Activated T-cell treated with anti-CD3 and anti-CD28 coated beads, Interleukin-2, amount 50 U/mL, for 48 hours (primary cell): Measurements from ENCODE around the gene BLOC1S1.

ENCODE experiments used
- DNase-seq, 2 experiments: peaks; one replicate each; pipeline ENCODE4 v3.0.0-alpha.2; 2020

The BLOC1S1 gene

DNA sequence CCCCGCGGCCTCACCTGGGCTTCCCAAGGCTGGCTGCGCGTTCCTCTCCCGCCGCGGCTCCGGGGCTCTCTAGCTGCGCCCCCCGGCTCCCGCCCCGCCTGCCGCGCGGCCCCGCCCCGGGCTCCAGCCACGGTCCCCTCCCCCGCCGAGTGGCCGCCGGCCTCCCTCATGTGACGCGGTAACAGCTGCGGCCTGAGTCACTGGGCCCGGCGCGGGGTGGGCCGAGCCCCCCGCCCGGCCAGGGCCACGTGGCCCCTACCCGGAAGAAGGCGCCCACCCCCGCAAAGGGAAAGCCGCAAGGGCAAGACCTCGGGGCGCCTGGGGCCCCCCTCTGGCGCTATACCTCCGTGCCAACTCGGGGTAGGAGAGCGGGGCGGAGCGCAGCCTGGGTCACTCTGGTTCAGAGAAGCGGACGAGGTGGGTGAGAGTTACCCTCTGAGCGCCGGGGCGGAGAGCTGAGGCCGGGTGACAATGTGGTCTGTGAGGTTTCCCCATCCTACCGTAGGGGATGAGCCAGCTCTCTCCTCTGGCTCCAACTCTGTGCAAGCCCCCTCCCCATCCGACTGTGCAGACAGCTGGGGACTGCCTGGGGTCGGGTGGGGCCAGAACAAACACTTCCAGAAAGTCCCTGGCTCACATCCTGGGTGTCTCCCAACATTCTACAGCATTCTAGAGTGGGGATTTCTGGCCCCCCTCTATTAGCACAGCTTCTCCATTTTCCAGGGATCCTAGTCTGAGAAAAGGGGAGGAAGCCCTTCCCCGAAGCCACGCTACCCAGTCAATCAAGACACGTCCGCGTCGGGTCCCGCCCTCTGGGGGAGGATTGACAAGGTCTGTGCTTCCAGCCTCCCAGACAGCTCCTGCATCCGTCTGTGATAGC lies 13.3 kb downstream of the BLOC1S1 start, which contains the start of gene CD63:
Gene CD63 (minus strand): TSS at position 71 of the 880 bp plus-strand sequence. CDS start 668 bp downstream, outside the sequence.
- peak; percentile 85 to 89 for DNase-seq

DNA sequence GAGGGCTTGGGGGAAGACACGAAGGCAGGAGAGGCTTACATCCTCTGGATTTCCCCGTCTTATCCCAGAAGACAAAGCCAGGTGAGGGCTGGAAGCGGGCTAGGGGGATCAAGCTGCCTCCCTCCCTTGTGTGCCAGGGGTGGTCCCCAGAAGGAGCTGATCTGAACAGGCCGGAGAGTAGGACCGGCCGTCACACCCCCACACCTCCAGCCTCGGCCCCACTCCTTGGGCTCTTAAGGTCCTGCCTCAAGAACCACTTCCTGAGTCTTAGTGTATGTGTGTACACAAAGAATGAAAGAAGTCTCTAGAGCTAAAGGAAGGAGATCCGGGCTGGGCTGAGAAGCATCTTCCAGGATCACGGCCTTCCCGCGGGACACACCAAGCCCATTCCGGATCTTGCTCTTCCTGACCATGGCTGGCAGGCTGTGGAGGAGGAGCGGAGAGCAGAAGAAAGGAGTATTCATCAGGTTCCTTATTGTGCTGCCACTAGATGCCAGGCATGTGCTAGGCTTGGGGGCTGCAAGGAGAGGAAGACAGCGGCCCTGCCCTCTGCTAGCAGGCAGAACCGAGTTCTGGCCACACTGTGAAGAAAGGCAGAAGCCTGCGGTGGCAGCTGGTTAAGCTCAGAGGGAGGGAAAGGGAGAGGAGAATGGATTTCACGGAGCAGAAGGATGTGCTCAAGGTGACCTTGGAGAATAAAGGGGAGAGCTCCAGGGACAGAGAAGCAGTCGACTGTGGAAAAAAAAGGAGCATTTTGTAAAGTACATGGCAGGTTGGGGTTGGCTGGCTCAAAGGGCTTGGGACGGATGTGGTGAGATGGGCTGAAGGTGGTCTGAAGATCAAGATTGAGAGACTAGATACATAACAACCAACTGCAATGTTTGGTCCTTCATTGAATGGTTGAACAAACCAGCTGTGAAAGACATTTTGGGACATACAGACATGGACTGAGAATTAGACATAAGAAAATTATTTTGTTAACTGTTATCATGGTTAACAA lies 14.3 kb downstream of the BLOC1S1 start:
- DNase-seq = peak; percentile 50 to 58

DNA sequence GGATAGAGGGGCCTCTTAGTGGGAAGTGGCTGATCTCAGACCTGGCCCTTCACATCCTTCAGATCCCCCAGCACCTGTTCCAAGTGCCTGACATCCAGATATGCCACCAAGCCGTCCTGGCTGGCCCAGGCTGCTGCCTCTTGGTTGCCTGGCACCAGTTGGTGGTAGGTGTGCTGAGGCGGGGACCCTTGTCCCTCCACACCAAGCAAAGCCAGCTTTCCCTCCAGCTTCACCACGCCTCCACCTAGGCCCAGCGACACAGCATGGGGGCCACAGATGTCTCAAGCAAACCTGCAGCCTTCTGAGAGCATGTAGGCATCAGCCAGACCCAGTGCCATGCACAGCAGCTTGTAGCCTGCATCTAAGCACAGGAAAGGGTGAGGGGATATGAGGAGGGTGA lies 16.4 kb downstream of the BLOC1S1 start:
- DNase-seq = no peak

DNA sequence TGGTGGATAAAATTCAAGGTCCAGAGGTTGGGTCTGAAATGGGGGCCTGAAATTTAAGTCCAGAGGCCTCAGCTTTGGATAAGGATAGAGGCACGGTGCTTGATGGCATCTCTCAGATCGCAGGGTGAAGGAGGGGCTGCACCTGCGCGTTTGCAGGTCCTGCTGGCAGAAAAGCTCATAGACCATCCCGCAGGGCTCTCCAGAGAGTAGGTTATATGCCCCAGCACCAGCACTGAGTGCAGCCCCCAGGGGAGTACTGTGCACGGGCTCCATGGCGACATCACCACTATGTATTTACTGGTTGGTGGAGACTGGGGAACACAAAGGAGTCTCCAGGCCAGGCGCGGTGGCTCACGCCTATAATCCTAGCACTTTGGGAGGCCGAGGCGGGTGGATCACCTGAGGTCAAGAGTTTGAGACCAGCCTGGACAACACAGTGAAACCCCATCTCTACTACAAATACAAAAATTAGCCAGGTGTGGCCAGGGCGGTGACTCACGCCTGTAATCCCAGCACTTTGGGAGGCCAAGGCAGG lies 17.2 kb downstream of the BLOC1S1 start:
- no peak for DNase-seq

DNA sequence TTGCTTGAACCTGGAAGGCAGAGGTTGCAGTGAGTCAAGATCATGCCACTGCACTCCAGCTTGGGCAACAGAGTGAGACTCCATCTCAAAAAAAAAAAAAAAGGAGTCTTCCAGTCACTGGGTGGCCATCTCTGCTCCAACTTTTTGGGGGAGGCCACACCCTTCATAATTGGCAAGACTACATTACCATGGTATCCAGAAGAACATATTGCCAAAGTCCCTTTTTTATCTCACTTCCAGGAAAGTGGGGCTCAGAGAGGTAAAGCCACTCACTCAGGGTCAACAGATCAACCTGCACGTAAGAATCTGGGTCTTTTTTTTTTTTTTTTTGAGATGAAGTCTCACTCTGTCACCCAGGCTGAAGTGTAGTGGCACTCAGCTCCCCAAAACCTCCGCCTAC lies 18.0 kb downstream of the BLOC1S1 start:
- DNase-seq = no peak

DNA sequence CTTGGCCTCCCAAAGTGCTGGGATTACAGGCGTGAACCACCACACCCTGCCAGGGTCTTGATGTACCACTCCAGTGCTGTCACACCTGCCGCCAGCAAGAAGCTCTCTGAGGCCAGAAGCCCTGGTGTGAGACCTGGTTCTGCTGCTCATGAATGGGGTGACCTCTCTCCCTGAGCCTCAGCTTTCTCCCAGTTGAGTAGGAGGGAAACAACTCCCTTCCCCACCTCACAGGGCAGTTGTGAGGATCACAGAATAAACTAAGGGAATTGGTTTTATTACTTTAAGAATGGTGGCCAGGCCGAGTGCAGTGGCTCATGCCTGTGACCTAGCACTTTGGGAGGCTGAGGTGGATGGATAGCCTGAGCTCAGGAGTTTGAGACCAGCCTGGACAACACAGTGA lies 18.7 kb downstream of the BLOC1S1 start:
- no peak for DNase-seq

DNA sequence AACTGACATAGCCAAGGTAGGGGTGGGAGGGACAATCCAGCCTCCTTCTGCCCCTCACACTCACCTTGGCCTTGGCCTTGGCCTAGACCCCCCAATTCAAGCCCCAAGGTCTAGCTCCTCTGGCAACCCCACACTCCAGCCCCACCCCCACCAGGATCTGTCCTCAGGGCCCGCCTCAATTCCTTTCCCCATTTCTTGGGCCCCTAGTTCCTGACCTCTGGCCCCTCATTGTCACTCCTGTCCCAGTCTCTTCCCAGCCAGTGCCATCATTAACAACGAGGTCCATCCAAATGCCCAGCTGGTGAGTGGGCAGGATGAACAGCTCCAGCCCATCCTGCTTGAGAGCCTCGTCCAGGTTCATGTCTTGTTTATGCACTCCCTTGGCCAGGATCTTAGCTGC lies 20.2 kb downstream of the BLOC1S1 start:
- no peak for DNase-seq

DNA sequence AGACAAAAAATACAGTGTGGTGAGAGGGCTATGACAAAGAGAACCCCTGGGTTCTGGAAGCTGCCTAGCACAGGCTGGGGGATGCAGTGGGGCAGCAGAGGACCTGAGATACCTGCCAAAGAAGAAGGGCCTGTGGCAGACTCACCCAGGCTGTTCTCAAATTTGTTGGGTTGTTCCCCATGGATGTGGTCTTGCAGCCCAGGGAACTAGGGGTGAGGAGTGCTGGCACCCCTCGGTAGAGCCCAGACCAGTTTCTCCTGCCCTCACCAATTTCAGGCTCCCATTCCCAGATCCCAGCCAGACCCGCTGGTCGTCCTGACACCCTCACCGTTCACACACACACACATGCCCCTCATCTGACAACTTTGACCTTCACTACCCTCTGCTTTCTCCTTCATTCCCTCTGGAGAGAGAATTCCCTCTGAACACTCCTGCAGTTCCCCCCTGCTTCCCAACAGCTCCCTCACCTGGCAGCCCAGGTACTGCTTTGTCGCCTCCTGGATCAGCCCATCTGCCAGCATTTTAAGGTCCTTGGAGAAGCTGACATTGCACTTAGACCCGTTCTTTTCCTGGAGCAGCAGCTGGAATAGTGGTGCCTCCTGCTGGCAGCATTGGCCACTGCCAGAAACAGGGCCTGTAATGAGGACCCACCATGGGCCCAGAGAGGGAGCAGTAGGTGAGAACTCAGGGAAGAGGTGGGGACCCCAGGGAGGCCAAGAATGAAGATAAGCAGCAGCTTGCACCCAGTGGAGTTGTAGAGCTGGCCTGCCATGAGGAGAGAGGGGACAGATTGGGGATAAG lies 21.1 kb downstream of the BLOC1S1 start:
- DNase-seq = peak; percentile 81 to 83

DNA sequence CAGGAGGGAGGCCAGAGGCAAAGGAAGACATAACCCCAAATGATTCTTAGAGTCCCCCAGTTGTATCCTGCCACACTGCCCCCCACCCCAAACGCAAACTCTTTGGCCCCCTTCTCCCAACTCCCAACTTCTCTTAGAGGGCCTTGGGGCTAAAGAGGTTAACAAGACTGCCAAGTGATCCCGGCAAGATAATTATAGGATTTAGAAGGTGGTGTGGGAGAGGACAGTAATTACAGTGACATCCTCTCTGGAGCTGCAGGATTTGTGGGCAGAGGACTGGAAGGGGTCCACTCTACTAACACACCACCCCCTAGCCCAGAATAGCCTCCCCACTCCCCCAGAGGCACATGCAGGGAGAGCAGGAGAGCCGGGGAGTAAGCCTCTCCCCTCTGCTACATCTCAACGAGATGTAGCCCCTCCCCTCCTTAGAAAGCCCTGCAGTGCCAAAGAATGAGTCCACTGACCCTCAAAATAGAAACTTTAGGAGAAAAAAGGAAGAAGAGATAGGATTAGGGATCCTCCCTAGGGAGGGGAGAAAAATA lies 21.8 kb downstream of the BLOC1S1 start:
- DNase-seq = no peak

DNA sequence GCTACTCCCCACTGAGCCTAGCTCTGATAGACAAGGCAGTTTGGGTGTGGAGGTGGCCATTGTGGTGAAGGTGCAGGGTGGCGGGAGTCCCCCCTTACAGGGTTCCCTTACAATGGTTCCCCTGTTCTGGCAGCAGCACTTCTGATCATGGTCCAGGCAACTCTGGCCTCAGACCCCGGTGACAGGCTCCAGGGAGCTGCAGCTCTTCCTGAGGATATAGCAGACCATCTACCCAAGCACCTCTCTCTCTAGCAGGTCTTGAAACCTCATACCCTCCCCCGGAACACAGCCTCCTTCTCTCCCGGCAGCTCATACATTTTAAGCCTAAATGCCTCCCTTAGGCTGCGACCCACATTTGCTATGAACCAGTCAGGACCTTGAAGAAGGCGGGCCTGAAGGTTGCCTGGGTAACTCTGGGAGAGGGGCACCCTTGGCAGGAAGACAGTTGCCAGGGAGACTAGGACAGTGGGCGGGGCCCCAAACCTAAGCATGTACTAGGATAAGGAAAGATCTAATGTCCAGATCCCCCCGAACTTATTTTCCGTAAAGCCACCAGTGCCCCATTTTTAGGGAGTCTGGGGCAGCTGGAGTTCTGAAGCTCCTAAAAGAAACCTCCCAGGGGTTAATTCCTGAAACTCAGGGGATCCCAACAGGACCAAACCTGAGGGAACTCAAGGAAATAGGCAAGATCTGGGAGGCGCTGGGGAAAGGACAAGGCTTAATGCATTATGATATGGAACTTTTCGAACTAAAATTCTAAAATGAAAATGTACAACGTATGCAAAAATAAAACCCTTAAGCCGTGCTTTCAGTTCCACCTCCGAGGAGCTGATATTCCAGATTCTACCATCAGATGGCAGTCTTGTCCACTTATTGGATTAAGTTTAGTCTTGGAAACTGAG lies 22.5 kb downstream of the BLOC1S1 start:
- peak; percentile 84 to 85 for DNase-seq

DNA sequence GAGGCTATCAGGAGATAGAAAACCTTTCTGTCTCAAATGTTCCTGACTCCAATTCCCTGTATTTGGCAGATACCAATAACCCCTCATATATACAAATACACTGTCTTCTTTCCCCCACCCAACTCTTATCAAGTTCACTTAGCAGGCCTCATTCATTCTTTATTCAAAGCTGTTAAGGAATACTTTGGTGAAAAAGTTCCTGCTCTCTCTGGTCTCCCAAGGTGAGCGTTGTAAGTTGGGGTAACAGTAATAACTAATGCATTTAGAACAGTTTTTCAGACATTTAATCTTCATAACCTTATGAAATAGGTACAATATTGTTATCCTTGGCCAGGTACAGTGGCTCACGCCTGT lies 23.2 kb downstream of the BLOC1S1 start:
- DNase-seq = no peak

DNA sequence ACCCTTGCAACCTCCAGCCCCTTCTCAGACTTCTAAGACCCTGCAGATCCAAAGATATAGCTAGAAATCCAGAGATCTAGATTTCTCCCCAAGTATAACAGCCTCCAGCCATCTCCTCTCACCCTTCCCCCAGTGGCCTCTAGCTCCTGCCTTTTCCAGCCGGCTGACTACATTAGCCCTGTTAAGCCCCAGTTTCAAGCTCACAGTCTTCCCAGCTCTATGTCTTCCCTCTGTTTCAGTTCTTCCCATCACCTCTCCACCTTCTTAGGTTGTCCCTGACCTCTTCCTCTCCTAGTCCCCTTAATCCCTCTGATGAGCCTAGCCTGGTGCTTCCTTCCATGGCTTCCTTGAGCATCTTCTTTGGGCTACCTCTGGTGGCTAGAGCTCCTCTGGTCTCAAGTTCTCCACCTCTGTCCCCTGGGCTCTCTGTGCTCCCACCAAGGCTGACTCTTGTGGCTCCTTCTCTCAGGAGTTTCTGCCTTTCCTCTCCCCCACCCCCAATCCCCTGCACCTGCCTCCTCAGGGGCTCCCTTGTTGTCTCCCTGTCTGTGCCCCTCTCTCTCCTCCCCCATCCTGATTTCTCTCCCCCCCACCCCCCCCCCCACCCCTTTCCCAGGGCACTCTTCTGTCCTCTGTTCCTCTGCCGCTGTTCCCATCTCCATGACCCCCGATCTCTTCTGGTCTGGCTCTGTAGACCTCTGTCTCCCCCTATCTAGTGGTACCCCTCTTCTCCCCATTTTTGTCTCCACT lies 26.3 kb downstream of the BLOC1S1 start:
- no peak for DNase-seq

DNA sequence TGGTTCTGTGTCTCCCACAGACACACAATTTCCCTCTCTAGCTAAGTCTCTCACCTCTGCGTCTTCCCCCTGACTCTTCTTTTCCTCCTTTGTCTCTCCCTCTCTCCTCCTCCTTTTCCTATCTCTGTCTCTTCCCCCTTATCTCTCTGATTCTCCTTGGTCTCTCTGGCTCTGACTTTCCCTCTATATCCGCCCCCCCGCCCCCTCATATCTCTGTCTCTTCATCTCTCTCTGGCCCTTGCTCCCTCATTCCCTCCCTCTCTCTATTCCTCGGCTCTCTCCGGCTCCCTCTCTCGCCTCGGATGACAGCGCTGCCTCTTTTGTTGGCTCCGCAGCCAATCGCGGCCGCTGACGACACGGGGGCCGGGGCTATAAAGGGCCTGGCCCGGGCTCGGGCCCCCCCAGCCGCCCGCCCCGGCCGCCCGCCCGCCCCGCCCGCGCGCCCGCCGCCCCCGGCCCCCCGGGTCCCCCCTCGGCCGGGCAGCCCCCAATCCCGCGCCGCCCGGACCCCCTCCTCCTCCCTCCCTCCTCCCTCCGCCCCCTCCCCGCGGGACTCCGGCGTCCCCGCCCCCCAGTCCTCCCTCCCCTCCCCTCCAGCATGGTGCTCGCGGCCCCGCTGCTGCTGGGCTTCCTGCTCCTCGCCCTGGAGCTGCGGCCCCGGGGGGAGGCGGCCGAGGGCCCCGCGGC lies 27.0 kb downstream of the BLOC1S1 start, which contains the start of gene GDF11:
Gene GDF11 (plus strand): TSS at position 404 of the 687 bp plus-strand sequence. CDS start 195 bp downstream, at position 599.
- DNase-seq = peak; percentile 80 to 83

DNA sequence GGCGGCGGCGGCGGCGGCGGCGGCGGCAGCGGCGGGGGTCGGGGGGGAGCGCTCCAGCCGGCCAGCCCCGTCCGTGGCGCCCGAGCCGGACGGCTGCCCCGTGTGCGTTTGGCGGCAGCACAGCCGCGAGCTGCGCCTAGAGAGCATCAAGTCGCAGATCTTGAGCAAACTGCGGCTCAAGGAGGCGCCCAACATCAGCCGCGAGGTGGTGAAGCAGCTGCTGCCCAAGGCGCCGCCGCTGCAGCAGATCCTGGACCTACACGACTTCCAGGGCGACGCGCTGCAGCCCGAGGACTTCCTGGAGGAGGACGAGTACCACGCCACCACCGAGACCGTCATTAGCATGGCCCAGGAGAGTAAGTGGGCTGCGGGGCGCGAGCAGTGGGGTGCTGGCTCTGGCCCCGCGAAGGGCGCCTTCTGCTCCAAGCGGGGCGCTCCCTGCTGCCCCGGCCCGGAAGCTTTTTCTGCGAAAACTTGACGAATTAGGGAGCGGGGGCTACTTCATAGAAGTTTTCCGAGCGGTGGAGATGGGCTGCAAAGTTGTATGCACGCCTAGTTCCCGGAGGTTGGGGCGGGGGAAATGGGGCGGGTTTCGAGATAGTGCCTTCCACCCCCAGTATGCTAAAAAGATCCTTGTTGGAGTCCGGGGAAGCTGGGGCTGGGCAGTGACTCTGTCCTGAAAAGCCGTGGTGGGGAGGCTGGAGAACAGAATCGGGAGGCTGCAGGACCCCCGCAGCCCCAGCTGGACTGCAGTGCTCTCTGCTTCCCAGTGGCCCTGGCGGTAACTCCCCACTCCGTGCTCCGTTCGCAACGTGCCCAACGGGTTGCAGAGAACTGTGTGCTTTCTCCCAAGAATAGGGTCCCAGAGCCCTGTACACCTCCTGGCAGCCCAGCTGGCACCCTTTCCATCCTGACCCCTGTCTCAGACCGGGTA lies 27.8 kb downstream of the BLOC1S1 start:
- peak; percentile 59 to 72 for DNase-seq

DNA sequence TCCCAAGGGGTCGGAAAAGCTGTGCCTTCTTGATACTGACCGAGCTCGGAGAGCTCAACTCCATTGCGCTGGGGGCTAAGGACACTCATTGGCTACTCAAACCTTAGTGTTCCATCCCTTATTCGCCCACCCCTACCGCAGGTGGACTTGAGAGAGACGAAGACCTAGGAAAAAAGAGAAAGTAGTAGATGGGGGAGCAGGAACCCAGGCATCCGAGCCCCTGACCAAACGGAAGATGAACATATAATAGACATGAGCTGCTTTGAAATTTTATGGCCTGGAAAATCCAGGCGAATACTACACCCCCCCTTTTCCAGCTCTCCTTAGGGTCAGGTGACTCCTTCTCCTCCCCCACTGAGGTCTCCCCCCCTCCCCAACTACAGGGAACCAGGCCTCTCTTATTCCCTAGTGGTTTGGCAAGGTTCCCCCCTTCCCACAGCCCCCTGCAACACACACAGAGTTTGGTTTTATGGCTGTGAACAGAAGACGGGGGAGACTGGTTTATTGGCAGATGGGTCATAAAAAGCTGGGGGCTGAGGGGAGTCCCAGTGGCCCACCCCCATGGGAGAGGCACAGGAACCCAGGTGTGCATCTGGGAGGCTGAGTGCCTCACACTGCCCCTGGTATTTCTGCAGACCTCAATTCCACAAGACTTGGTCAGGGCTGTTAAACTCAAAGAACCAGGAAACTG lies 28.6 kb downstream of the BLOC1S1 start:
- DNase-seq = no peak

DNA sequence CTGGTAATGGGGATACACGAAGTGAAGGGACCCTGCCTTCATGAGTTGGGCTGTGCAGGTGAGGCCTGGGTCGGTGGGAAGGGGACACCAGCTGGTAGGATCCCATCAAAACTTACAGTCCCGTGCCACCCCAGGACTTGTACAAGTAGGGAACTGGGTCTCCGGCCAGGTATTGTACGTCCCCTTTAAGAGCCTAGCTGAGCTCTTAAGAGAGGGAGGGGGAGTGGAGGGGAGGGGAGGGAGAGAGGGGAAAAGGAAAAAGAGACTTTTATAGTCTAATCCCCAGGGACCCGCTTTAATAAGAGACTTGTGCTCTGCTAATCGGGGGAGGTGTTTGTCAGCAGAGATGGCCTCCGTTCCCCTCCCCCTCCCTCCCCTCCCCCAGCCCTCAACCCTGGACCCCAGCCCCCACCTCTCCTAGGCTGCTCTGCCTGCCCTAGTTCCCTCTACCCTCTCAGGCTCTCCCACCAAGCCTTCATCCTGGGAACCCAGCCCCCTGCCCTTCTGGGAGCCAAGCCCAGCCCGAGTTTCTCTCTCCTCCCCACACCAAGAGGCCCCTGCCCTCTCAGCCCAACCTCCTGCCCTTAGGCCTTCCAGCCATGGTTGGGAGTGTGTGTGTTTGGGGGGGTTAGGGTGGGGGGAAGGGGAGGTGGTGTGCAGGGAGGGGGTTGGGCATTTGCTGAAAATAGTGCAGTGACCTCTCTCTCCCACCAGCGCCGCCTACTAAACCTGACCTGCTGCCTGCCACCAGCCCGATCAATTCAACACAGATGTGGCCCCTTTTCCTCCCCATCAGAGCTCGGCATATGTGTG lies 29.7 kb downstream of the BLOC1S1 start:
- DNase-seq = no peak
